ENCODE results near the gene INPP5A. TPM values are rescaled to one million over a fixed set of nuclear protein-coding genes. Genes with fewer than 3 reads are reported as not detected.
A peak's percentile ranks its signal among the peaks of the same experiment; 100 is the strongest.

Gene INPP5A
- total and polyA plus RNA-seq, 5 donors: 60.0 to 116 (median 97.8) TPM

DNA sequence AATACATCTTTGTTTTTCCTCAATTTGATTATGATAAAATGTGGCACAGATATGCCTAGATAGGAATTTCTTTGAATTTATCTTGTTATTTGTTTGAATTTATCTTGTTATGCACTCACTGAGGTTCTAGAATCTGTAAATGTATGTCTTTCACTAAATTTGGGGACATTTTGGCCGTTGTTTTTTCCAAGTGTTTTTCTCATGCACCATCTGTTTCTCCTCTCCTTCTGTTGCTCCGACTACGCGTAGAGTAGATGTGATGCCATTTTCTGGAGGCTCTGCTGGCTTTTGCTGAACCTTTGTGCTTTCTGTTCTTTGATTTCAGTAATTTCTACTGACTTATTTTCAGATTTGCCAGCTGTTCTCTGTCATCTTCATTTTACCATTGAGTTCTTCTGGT, 101.9 kb downstream of the INPP5A start:
- Histone ChIP-seq H3K4me3 (ENCODE audit: low read length) (no peak overlapping the region), H3K9me3 (ENCODE audit: control insufficient read depth, low read length) (no peaks in the 10 kb centered on the region), H3K4me1 (ENCODE audit: control insufficient read depth, insufficient read depth, low read length) (peaks cover 3% of the 10 kb centered on the region), H3K27ac (ENCODE audit: low read length) (no peak overlapping the region), H3K27me3 (ENCODE audit: control insufficient read depth, insufficient read depth) (no peaks in the 10 kb centered on the region)
- ATAC-seq (no peak), DNase-seq (no peak)
- WGBS: 73% methylated on average over 4 of the region's 4 CpGs
- intact Hi-C loops (cut with DNase I): loop anchor here (2.0 to 10.0 kb wide), 6 partner anchors 55 to 182 kb away; no protein-coding TSS in a partner anchor

DNA sequence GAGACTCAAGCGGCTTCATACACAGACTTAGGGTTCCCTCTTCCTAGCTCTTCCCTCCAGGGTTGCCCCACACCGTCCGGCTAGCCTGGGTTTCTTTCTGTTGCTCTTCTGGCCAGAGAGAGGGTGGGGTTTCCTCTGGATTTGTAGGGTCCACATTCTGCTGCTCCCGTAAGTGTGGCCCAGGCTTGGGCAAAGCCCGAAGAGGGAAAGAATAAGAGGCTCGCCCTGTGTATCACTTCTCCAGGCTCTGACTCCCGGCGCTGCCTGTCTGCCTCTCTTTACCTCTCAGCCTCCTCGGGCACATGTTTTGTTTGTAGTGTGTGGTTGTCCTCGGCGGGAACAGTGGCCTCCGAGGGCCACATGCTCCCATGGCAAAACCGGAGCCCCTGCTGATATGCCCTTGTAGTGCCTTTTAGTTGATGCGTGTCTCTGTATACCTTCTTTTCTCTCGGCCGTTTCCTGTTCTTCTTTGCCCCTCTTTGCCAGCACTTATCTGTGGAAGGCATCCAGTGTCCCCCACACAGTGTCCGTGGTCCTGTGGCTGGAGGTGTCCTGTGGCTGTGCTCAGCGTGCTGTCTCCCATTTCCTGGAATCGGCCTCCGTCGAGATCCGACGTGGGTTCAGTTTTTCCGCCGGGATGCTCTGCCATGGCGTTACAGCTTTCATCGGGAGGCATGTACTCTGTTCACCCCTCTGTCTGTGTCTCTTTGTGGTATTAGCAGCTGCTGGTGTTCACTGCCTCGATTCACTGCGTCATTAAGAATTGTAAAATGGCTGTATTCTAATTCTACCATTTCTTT, 102.9 kb downstream of the INPP5A start:
- Histone ChIP-seq H3K9me3 (ENCODE audit: control insufficient read depth, low read length) (no peaks in the 10 kb centered on the region), H3K27ac (ENCODE audit: low read length) (no peak overlapping the region), H3K27me3 (ENCODE audit: control insufficient read depth, insufficient read depth) (no peaks in the 10 kb centered on the region), H3K4me3 (ENCODE audit: low read length) (no peak overlapping the region), H3K4me1 (ENCODE audit: control insufficient read depth, insufficient read depth, low read length) (peaks cover 3% of the 10 kb centered on the region)
- ATAC-seq (no peak), DNase-seq (peak in 1 of 3 donors; percentile 35)
- intact Hi-C loops (cut with DNase I): loop anchor here in 2 of 4 donors (10.0 kb wide), 2 partner anchors 246 to 256 kb away; partner anchors contain the start of gene PWWP2B (in 1 of the 2)
- whole genome bisulfite sequencing: 91% methylated on average over 29 of the region's 29 CpGs

DNA sequence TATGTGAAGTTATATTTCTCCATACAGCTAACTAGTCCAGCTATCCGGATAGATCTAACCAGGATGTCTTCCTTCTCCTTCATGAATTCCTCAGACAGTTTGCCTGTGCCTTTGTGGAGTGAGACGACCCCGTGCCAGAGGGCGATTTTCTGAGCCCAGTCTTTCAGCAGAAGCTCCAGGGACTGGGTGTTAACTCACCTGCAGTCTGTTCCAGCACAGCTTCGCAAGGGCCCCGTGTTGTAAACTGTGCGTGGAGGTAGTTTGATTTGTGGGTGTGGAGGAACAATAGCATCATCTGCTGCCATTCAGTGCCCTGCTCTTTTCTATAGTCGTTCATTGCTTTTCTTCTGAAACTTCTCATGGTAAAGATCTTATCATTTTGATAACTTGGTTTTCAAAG, 103.8 kb downstream of the INPP5A start:
- 85% methylated on average over 8 of the region's 8 CpGs for whole genome bisulfite sequencing
- no peak for ATAC-seq
- H3K9me3 ChIP-seq (ENCODE audit: control insufficient read depth, low read length): no peaks in the 10 kb centered on the region
- no peaks in the 10 kb centered on the region for H3K27me3 ChIP-seq (ENCODE audit: control insufficient read depth, insufficient read depth)
- H3K27ac ChIP-seq (ENCODE audit: low read length): no peak overlapping the region
- no peak for DNase-seq
- H3K4me3 ChIP-seq (ENCODE audit: low read length): no peak overlapping the region
- peaks cover 3% of the 10 kb centered on the region for H3K4me1 ChIP-seq (ENCODE audit: control insufficient read depth, insufficient read depth, low read length)
- intact Hi-C loops (cut with DNase I): loop anchor here in 2 of 4 donors (10.0 kb wide), 2 partner anchors 247 to 257 kb away; partner anchors contain the start of gene PWWP2B (in 1 of the 2)

DNA sequence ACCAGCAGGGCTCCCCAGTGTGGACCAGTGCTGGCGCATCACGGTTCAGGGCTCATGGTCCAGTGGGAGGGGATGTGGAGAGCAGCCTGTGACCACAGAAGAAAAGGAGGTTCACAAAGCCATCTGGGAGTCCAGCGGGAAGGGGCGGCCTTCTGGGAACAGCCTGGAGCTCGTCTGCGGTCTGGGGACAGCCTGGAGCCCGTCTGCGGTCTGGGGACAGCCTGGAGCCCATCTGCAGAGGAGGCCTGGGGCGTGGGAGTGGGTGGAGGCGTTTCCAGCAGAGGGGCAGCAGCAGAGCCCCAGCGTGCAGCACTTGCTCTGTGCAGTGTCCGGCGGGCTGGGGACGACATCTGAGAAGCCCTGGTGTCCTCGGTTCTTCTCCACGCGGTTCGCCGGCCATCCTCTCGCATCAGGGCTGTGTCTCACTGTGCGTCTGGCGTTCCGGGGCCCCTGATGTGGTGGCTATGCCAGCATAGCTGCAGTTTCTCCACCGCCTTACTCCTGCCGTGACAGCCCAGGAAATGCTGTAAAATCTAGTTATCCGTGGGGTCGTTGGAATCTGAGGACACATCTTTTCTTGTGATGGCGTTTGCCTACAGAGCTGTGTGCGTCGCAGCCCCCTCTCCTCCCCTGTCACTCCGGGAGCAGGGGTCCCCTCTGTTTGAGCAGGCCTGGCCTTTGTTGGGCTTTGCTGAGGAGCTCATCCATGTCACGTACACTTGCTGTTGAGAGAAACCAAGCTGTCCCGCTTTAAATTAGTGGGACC, 104.6 kb downstream of the INPP5A start:
- ATAC-seq (no peak), DNase-seq (peak in 1 of 3 donors; percentile 43)
- no peaks in the 10 kb centered on the region for H3K27me3 ChIP-seq (ENCODE audit: control insufficient read depth, insufficient read depth)
- H3K9me3 ChIP-seq (ENCODE audit: control insufficient read depth, low read length): no peaks in the 10 kb centered on the region
- WGBS: 90% methylated on average over 33 of the region's 33 CpGs
- no peak overlapping the region for H3K27ac ChIP-seq (ENCODE audit: low read length)
- intact Hi-C loops (cut with DNase I): loop anchor here in 2 of 4 donors (10.0 kb wide), 2 partner anchors 247 to 257 kb away; partner anchors contain the start of gene PWWP2B (in 1 of the 2)
- H3K4me1 ChIP-seq (ENCODE audit: control insufficient read depth, insufficient read depth, low read length): peaks cover 3% of the 10 kb centered on the region
- no peak overlapping the region for H3K4me3 ChIP-seq (ENCODE audit: low read length)

DNA sequence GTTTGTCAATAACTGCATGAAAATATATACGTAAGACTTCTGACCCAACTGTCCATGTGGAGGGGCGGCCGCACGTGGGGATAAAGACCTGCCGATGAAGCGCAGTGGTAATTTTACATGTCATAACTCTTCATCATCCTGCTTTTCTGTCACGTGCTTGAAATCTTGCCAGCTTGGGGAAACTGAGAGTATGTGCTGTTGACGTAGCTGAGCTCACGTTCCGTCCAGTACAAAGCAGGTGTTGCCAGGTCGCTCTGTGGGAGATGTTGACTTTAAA, 105.1 kb downstream of the INPP5A start:
- Histone ChIP-seq H3K27me3 (ENCODE audit: control insufficient read depth, insufficient read depth) (no peaks in the 10 kb centered on the region), H3K4me3 (ENCODE audit: low read length) (no peak overlapping the region), H3K4me1 (ENCODE audit: control insufficient read depth, insufficient read depth, low read length) (peaks cover under 1% of the 10 kb centered on the region), H3K27ac (ENCODE audit: low read length) (no peak overlapping the region), H3K9me3 (ENCODE audit: control insufficient read depth, low read length) (no peaks in the 10 kb centered on the region)
- intact Hi-C loops (cut with DNase I): loop anchor here in 2 of 4 donors (10.0 kb wide), 2 partner anchors 248 to 258 kb away; partner anchors contain the start of gene PWWP2B (in 1 of the 2)
- 92% methylated on average over 11 of the region's 11 CpGs for WGBS
- DNase-seq: no peak
- ATAC-seq: no peak

DNA sequence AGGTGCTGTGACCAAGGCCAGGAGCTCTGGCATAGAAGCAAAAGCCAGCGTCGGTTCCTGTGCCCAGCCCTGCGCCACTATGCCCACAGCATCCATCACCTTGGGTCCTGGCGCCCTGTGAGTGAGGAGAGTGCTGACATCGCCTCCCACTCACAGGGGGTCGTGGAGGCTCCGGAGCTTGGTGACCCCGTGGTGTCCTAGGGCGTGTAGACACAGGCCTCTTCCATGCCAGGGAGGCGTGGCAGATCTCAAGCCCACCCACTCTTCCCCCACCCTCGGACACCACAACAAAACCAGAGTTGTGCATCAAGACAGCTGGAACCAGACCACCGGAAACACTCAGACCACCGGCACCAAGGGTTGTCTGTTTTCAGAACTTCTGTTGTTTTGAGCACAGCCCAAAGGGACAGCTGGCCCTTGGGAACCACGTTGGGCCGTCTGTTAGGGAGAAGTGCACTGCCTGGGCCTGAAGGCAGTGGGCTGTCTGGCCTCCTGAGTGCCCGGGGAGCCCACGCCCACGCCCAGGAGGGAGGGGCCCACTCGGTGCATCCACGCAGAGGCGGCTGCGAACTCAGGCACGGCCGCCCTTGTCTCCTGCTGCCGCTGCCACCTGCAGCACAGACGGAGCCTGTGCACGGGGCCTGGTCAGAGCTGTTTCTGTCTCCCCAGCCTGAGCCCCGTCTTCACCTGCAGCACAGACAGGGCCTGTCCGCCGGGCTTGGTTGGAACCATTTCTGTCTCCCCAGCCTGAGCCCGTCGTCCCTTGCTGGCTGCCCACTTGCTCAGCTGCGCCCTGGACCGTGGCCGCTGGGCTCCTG, 106.3 kb downstream of the INPP5A start:
- Histone ChIP-seq H3K27ac (ENCODE audit: low read length) (no peak overlapping the region), H3K9me3 (ENCODE audit: control insufficient read depth, low read length) (no peaks in the 10 kb centered on the region), H3K27me3 (ENCODE audit: control insufficient read depth, insufficient read depth) (no peaks in the 10 kb centered on the region), H3K4me3 (ENCODE audit: low read length) (no peak overlapping the region), H3K4me1 (ENCODE audit: control insufficient read depth, insufficient read depth, low read length) (no peaks in the 10 kb centered on the region)
- DNase-seq (peak in 1 of 3 donors; percentile 48), ATAC-seq (peak in 1 of 2 donors; percentile 35)
- 72% methylated on average over 35 of the region's 35 CpGs for WGBS
- intact Hi-C loops (cut with DNase I): loop anchor here in 2 of 4 donors (10.0 kb wide), 2 partner anchors 249 to 259 kb away; partner anchors contain the start of gene PWWP2B (in 1 of the 2)

DNA sequence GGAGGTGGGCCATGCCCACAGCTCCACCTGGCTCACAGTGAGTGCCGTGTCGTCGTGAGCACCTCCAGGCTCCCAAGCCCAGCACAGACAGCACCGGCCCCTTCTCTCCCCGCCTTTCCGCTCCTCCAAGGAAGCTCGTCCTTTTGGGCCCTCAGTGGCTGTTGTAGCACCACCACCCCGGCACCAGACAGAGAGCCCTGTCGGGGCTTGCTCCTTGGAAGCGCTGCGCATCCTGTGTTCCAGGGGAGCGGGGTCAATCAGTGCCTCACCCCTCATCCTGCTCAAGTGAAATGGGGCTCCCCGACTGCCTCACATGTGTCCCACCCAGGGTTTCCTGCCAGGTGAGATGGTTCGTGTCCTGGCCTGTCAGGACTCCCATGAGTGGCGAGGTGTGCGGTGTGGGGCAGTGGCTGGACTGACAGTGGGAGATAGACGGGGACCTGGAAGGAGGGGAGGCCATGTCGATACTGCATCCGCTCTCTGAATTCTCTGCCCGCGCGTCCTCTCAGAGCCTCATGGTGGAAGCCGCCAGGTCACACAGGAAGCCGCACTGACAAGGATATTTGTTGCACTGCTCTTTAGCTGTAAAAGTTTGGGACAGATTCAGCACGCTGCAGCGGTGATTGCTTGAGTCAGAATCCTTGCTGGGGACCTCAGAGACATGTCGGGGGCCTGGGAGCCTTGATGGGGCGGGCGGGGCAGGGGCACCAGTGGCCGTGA, 107.1 kb downstream of the INPP5A start:
- Histone ChIP-seq H3K9me3 (ENCODE audit: control insufficient read depth, low read length) (no peaks in the 10 kb centered on the region), H3K4me1 (ENCODE audit: control insufficient read depth, insufficient read depth, low read length) (no peaks in the 10 kb centered on the region), H3K27ac (ENCODE audit: low read length) (no peak overlapping the region), H3K4me3 (ENCODE audit: low read length) (no peak overlapping the region), H3K27me3 (ENCODE audit: control insufficient read depth, insufficient read depth) (no peaks in the 10 kb centered on the region)
- 90% methylated on average over 30 of the region's 30 CpGs for WGBS
- intact Hi-C loops (cut with DNase I): loop anchor here in 2 of 4 donors (10.0 kb wide), 2 partner anchors 250 to 260 kb away; partner anchors contain the start of gene PWWP2B (in 1 of the 2)
- DNase-seq (peak in 2 of 3 donors; percentile 4 to 48), ATAC-seq (peak; percentile 4 to 20)

DNA sequence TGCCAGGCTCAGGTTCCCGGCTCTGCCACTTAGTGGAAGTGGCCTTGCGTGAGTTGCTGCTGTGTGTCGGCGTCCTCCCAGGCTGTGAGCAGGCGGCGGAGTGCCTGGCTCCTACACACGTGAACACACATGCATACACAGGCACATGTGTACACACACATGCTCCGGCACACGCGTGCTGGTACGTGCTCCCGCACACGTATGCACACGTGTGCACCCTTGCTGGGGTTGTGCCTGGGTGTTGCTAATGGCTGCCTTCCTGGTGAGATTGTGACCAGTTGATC, 107.6 kb downstream of the INPP5A start:
- no peaks in the 10 kb centered on the region for H3K4me1 ChIP-seq (ENCODE audit: control insufficient read depth, insufficient read depth, low read length)
- H3K27ac ChIP-seq (ENCODE audit: low read length): no peak overlapping the region
- no peaks in the 10 kb centered on the region for H3K27me3 ChIP-seq (ENCODE audit: control insufficient read depth, insufficient read depth)
- no peaks in the 10 kb centered on the region for H3K9me3 ChIP-seq (ENCODE audit: control insufficient read depth, low read length)
- H3K4me3 ChIP-seq (ENCODE audit: low read length): no peak overlapping the region
- ATAC-seq (no peak), DNase-seq (peak in 1 of 3 donors; percentile 37)
- WGBS: 96% methylated on average over 14 of the region's 14 CpGs
- intact Hi-C loops (cut with DNase I): loop anchor here in 2 of 4 donors (10.0 kb wide), 2 partner anchors 250 to 260 kb away; partner anchors contain the start of gene PWWP2B (in 1 of the 2)

DNA sequence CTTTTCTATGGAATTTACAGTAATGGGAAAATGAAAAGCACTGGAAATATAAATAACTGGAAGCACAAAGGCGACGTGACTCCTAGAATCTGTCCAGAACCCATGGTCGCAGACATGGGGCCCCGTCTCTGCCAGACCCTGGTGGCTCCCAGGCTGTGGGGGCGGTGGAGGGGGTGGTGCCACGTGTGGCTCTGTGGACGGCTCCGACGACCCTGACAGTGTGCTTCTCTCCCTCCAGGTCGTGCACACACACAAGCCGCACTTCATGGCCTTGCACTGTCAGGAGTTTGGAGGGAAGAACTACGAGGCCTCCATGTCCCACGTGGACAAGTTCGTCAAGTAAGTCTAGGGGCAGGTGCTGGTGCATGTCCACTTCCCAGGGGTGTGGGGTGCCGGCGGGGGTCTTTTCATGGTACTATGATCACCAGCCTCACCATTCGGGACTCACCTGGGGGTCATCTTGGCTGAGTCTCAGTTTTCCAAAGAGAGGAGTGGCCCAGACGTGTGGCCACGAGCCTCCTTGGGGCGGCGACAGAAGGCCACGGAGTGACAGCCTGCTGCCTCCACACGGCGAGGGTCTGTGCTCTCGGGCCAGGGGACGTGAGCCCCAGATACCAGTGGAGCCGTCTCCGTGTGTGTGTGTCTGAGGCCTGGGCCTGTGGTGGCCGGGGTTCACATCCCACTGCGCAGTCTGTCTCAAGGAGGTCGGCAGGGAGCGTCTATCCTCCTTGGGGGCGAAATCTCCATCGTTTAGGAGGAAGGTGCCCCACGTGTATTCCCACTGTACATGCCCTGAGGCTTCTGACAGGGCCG, 108.2 kb downstream of the INPP5A start:
- H3K4me3 ChIP-seq (ENCODE audit: low read length): no peak overlapping the region
- intact Hi-C loops (cut with DNase I): loop anchor here in 2 of 4 donors (10.0 kb wide), 2 partner anchors 251 to 261 kb away; partner anchors contain the start of gene PWWP2B (in 1 of the 2)
- H3K9me3 ChIP-seq (ENCODE audit: control insufficient read depth, low read length): no peaks in the 10 kb centered on the region
- WGBS: 91% methylated on average over 36 of the region's 36 CpGs
- no peak overlapping the region for H3K27ac ChIP-seq (ENCODE audit: low read length)
- no peaks in the 10 kb centered on the region for H3K27me3 ChIP-seq (ENCODE audit: control insufficient read depth, insufficient read depth)
- ATAC-seq (no peak), DNase-seq (peak in 2 of 3 donors; percentile 6 to 38)
- no peaks in the 10 kb centered on the region for H3K4me1 ChIP-seq (ENCODE audit: control insufficient read depth, insufficient read depth, low read length)
